Hindlimb muscle (tissue), 1 donor: ENCODE results near the gene GLUD1. TPM values are rescaled to one million over a fixed set of nuclear protein-coding genes. Genes with fewer than 3 reads are reported as not detected.
"Not testable (repeated sequence)": the region's sequence is repeated elsewhere in the genome, so short reads cannot be mapped to it uniquely, and the experiment has no call there.

ENCODE experiments used
- DNase-seq: peaks from one replicate; pipeline ENCODE4 v3.0.0-alpha.2; 2013
- polyA plus RNA-seq: library from polyadenylated mRNA; unstranded; fragments of 120-200 nt; gene quantifications from one replicate; pipeline ENCODE4 v1.2.1, GENCODE V29; 2013; ENCODE audit not compliant: insufficient read length

Gene GLUD1
- polyA plus RNA-seq, 1 donor = 54.5 TPM

DNA sequence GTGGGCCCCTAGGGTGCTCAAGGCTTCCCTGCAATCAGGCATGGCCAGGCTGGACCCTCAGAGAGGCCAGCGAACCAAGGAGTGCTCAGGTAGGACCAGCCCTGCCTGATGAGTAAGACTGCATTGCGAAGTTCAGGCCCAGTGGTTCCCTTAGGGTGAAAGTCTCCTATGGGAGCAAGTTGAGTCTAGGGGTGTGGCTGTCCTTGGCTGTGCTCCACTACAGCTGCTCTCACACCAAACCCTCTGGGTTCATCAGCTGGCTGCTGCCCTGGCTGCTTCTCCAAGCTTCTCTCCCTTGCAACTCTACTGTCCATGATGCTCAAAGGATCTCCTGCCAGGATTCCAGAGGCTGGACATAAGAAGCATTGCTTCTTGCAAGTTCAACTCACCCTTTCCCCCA is 55.9 kb downstream of the GLUD1 start:
- DNase-seq = no peak

DNA sequence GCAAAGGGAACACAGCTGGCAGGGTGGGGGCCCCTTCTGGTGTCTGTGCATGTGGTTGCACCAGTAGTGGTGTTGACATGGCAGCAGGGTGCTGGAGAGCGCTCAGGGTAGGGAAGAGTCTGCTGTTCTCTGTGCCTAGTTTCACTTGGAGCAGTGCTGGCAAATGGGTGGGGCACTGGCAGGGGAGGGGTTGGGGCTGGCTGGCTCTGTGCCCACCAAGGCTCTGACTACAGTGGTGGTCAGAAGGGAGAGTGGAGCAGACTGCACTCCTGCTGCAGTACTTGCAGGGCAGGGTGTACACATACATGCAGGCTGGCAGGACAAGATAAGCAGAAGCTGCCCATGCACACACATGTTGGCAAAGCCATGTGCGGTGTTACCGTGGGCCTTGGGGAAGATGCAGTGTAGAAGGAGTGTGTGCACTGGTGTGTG is 56.3 kb downstream of the GLUD1 start:
- no peak for DNase-seq

DNA sequence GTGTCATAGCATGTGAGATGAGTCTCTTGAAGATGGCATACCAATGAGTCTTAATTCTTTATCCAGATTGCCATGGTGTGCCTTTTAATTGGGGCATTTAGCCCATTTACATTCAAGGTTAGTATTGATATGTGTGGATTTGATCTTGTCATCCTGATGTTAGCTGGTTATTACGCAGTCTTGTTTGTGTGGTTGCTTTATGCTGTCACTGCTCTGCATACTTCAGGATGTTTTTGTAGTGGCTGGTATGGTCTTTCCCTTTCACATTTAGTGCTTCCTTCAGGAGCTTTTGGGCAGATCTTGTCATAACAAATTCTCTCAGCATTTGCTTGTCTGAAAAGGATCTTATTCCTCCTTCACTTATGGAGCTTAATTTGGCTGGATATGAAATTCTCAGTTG is 58.0 kb downstream of the GLUD1 start:
- DNase-seq = no peak

DNA sequence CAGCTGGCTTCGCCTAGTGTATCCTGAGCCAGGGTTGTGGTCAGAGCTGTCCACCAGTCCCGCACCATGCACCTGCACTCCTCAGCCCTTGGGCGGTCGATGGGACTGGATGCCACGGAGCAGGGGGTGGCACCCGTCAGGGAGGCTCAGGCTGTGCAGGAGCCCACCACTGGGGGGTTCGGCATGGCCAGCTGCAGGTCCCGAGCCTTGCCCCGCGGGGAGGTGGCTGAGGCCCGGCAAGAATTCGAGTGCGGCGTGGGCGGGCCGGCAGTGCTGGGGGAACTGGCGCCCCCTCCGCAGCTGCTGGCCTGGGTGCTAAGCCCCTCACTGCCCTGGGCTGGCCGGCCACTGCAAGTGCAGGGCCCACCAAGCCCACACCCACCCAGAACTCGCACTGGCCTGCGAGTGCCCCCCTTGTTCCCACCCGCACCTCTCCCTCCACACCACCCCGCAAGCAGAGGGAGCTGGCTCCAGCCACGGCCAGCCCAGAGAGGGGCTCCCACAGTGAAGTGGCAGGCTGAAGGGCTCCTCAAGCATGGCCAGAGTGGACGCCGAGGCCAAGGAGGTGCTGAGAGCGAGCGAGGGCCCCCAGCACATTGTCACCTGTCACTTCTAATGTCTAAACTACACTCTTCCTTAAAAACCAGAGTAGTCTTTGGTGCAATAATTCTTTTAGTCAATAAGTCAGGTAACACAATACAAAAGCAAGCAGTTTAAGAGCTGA is 63.6 kb downstream of the GLUD1 start:
- DNase-seq = no peak

DNA sequence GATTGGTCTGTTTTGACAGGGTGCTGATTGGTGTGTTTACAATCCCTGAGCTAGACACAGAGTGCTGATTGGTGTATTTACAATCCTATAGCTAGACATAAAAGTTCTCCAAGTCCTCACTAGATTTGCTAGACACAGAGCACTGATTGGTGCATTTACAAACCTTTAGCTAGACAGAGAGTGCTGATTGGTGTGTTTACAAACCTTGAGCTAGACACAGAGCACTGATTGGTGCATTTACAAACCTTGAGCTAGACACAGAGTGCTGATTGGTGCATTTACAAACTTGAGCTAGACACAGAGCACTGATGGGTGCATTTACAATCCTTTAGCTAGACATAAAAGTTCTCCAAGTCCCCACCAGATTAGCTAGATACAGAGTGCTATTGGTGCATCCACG is 64.2 kb downstream of the GLUD1 start:
- not testable (repeated sequence) for DNase-seq

DNA sequence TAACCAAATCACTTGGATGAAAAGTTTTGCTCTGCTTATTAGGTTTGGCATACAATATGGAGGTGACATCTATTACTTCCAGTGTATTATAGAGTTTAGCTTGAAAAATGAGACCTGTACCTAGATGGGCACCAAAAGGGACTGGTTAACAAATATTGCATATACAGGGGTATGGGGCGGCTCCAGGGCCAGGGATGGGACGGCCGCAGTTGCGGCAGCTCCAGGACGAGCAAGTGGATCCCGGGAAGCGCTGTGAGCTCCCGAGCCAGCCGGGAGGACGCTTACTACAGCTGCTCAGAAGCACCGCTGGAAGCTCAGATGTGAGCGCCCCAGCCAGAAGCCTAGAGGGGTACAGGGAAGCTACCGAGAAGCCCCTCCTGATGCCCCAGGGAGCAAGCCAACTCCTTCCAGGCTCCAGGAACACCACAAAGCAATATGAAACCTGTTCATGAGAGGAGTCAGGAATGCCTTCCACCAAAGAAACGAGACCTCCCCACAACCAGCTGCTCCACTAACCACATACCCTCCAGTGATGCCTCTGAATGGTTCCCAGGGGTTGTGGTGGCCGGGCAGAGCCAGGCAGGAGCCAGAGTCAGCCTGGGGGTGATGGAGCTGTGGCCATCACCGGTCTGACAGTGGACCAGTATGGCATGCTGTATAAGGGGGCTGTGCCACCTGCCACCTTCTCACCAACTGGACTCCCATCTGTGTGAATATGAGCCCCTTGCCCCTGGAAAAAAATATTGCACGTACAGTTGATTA is 67.7 kb downstream of the GLUD1 start:
- not testable (repeated sequence) for DNase-seq

DNA sequence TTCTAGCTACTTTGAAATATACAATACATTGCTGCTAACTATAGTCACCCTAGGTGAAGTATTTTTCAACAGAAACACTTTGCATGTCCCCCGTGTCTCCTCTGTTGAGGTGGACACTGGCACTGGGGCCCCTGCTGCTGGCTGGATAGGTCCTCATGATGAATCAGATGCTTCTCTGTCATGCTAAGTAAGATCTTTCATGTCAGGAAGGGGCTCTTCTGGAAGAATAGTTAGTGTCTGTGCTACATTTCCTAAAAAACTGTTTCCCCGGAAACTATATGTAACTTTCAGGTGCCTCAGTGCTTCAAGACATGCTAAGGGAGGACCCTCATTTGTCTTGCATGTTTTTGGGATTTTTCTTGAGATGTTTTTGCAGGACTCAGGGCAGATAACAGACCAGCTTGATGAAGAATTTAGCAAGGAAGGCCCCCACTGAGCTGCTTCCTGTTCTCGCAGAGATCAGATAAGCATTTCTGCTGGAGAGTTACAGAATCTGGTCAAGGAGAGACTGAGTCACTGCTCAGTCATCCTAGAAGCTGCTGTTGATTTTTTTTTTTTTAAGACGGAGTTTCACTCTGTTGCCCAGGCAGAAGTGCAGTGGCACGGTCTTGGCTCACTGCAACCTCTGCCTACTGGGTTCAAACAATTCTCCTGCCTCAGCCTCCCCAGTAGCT is 69.2 kb downstream of the GLUD1 start:
- not testable (repeated sequence) for DNase-seq

DNA sequence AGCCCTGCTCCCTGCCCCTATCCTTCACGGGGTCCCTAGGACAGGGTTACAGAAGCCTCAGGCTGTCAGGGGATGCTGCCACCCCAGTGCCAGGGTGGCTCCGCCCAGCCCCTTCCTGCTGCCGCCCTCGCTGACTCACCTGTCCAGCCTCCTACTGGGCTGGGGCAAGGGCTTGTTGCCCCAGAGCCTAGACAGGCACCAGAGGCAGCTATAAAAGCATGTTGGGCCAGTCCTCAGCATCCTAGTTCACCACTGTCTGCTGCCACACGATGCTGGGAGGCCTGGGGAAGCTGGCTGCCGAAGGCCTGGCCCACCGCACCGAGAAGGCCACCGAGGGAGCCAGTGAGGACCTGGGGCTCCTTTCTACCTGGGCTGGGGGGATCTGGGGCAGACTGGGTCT is 74.6 kb downstream of the GLUD1 start, which contains the start of gene FAM25A:
FAM25A (plus strand) TSS at position 239 of the 400 bp plus-strand sequence; CDS start at position 270, 31 bp downstream.
- not testable (repeated sequence) for DNase-seq

DNA sequence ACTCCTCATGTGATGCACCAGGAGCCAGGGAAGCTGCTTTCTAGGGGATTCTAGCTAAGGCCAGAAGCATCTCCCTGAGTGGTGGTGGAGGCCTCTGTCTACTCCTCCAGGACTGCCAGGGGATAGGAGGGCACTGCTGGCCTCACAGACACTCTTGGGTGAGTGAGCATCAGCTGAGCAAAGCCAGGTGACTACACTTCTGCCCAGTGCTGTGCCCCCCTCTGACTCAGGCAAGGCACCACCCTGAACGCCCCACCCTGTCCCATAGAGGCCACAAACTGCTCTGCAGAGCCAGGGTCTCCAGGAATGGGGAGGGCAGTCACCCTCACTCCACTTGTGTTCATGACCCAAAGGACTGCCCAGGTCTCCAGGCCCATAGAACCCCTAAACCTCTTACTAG is 75.1 kb downstream of the GLUD1 start:
- DNase-seq = not testable (repeated sequence)

DNA sequence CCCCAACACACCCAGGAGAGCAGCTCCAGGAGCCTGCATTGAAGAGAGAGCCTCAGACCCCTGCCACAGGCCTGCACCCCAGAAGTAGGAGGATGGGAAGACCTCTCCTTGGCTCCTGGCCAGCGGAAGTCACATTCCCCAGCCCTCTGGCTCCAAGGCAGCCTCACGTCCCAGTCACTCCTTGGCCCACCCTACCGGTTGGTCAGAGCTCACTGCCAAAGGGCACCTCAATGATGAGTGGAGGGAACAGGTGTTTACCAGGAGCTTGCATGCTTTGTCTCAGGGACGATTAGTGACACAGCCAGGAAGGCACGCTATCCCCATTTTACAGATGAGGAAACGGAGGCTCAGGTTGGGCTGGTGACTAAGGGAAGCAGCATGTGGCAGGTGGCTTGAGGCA is 75.6 kb downstream of the GLUD1 start:
- not testable (repeated sequence) for DNase-seq

DNA sequence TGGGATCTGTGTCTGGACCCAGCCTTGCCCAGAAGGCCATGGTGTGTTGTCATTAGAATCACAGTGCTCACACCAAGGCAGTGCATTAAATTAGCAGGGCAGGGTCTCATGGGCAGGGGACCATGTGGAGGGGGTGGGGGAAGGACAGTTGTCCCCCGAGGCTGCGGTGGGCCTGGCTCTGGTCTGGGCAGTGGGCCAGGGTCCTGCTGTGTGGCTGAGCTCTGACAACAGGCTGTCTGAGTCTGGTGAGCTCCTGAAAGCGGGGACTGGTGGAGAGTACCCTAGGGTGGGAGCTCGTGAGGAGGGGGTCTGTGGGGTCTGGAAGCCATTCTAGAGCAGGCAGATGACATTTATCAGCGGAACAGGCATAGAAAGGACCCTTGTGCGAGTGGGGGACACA is 76.5 kb downstream of the GLUD1 start:
- DNase-seq = not testable (repeated sequence)

DNA sequence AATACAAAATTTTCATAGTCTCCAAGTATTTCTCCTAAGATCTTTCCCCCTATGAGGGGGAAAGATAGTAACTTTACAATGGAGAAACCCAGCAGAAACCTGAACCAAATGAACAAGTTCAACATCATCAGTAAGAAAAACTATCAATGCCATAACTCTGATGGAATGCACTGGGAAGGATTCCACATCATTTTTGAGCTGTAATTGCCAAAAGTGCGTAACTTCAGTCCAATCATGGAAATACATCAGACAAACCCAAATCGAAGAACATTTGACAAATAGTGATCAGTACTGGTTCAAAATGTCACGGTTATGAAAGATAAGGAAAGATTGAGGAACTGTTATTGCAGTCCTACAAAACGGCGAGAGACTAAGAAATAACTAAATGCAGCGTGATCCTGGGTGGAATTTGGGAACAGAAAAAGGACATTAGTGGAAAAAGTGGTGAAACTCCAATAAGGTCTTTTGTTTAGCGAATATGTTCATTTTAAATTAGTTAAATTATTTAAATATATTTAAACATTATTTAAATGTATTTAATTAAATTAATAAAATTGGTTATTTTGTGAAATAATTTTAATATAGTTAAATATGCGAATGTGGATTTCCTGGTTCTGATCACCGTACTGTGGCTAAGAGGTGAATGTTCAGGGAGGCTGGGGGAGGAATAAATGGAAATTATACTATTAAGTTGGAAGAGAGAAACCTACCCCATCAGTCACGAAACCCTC is 79.5 kb downstream of the GLUD1 start:
- peak; percentile 23 for DNase-seq

DNA sequence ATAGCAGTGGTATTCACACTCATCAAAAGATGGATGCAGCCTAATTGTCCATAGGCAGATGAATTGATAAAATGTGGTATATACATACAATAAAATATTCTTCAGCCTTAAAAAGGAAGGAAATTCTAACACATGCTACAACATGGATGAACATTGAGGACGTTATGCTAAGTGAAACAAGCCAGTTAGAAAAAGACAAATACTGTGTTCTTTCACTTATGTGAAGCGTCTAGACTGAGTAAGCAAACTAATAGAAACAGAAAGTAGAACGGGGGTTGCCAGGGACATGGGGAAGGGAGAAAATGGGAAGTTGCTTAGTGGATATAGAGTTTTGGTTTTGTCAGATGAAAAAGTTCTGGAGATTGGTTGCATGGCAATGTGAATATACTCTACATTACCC is 81.1 kb downstream of the GLUD1 start:
- DNase-seq = not testable (repeated sequence)

DNA sequence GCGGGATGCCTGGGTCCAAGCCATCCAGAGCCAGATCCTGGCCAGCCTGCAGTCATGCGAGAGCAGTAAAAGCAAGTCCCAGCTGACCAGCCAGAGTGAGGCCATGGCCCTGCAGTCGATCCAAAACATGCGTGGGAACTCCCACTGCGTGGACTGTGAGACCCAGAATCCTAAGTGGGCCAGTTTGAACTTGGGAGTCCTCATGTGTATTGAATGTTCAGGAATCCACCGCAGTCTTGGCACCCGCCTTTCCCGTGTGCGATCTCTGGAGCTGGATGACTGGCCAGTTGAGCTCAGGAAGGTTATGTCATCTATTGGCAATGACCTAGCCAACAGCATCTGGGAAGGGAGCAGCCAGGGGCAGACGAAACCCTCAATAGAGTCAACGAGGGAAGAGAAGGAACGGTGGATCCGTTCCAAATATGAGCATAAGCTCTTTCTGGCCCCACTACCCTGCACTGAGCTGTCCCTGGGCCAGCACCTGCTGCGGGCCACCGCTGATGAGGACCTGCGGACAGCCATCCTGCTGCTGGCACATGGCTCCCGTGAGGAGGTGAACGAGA is 85.4 kb downstream of the GLUD1 start:
- peak; percentile 35 for DNase-seq

DNA sequence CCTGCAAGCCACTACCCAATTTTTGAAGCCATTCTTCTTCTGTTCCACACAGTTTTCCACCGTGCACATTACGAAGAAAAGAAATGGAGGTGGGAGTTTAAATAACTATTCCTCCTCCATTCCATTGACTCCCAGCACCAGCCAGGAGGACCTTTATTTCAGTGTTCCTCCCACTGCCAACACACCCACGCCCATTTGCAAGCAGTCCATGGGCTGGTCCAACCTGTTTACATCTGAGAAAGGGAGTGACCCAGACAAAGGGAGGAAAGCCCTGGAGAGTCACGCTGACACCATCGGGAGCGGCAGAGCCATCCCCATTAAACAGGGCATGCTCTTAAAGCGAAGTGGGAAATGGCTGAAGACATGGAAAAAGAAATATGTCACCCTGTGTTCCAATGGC is 86.3 kb downstream of the GLUD1 start:
- not testable (repeated sequence) for DNase-seq

DNA sequence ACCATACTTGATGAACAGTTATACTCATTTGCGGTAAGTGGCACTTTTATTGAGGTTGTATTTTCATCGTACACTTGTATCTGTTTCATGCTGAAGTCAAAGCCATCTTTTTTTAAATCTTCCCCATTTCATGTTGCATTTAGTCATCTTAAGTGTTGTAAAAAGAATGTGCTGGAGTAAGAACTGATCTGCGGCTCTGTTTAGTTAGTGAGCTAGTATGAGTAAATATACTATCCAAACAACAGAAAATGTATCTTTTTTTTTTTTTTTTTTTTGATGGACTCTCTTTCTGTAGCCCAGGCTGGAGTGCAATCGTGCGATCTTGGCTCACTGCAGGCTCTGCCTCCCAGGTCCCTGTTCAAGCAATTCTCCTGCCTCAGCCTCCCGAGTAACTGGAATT is 87.0 kb downstream of the GLUD1 start:
- DNase-seq = not testable (repeated sequence)

DNA sequence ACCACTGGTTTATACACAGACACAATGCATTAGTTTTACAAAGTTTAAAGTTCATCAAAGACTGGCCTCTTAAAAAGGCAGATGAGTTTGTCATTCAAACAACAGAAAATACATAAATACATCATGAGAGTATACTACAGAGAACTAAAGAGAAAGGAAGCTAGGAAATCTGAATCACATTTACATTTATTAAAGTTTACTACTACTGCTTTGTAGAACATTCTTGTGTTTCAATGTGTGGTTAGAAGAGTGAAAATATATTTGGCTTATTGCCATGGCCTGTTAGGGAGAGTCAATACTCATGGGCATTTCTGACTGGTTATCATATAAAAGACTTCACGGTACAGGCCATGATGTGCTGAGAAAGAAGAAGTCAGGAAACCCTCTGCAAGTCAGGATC is 87.5 kb downstream of the GLUD1 start:
- not testable (repeated sequence) for DNase-seq

DNA sequence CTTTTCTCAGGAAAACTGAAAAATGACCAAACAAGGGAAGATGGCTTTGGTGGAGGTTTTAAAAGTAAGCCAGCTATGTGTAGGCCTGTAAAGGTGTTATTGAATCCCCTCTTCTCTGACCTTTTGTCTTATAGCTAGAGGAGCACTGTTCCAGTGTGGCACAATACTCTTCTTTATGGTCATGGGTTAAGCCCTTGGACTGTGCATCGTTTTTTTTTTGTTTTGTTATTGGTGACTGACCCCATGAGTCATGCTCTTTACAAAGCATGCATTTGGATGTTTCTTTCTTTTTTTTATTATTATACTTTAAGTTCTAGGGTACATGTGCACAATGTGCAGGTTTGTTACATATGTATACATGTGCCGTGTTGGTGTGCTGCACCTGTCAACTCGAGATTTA is 94.2 kb downstream of the GLUD1 start:
- no peak for DNase-seq
